HG03039 (cell line): ENCODE data around the gene NR6A1.
A peak's percentile ranks its signal among the peaks of the same experiment; 100 is the strongest.
"Not testable (repeated sequence)": the region's sequence is repeated elsewhere in the genome, so short reads cannot be mapped to it uniquely, and the experiment has no call there.

Experiments used
- ATAC-seq: cut with Tn5 transposase; IDR thresholded peaks from one replicate; pipeline ENCODE4 v1.9.1; 2021; ENCODE audit warnings: mild to moderate bottlenecking, moderate library complexity; ENCODE audit not compliant: unreplicated experiment

The NR6A1 gene

DNA sequence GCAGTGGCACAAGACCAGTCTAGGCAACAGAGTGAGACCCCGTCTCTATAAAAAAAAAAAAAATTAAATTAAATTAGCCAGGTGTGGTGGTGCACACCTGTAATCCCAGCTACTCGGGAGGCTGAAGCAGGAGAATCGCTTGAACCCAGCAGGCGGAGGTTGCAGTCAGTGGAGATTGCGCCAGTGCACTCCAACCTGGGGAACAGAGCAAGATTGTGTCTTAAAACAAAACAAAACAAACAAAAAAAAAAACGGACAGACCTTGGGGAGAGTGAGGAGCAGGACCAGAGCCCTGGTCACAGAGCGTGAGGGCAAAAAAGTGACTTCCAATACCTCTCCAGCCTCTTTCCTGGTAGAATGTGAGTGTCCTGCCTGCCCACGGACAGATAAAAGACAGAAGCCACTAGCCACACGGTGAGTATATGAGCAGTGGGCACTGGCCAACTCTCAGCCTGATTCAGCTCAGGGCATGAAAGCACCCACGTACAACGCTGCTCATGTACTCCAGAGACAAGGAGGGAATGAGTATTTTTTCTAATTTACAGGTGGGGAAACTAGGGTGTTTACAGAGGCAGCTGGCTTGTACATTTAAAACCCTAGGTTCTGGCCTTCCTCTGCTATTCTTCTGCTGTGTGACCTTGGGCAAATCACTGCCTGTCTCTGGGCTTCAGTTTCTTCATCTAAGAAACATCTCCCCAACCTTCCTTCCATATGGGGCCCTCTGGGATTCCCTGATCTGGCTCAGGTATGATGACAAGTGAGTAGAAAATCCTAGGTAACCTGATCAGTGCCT lies 7.7 kb upstream of the NR6A1 start:
- no peak for ATAC-seq

GRCh38 chr9:124776954-124777648 lies 6.0 kb upstream of the NR6A1 start, which contains the start of gene OLFML2A:
TSS of gene OLFML2A (plus strand) at chr9:124777133. CDS start at chr9:124777271, 138 bp downstream.
- no peak for ATAC-seq

DNA sequence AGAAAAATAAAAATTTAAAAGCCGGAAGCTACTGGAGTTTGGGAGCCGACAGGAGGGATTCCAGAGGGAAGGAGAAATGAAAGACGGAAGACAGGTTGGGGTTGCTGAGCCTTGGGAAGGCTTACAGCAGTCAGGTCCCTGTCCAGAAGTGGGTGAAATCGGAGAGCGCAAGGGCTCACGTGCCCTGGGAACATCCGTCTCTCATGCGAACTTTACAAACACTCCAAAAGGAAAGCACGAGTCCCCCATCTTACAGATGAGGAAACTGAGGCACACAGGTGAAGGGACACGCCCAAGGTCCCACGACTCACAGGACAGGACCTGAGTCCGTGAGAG lies 5.5 kb upstream of the NR6A1 start:
- ATAC-seq = no peak

DNA sequence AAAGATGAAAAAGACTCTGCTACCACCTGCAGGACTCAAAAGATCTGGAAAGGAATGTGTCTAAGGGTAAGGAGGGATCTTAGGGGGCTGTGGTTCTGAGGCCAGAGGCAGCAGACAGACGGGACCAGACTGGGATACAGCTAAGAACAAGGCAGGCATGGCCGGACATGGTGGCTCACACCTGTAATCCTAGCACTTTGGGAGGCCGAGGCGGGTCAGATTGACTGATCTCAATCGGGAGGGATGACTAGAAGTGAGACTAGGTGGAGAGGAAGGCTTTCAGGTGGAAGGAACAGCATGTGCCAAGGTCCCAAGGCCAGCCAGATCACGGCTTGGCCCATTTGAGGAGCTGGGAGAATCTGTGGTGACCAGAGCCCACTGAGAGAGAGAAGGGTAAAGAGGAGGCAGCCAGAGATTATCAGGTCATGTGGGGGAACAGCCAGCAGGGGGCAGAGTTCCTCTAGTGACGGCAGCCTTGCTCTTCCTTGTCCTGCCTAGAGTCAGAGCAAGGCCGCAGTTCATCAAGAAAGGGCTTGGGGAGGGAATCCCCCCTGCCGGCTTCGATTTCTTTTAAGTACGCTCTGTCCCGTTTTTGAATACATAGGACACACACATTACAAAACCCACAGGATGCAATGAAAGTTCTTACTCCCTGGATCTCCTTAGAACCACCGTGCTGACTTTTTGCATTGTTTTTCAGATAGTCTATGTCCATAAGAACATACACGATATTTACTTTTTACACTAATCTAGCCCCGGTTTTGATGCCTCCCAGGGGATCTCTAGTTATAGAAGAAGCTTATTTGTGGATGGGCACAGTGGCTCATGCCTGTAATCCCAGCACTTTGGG lies 3.2 kb upstream of the NR6A1 start:
- no peak for ATAC-seq

DNA sequence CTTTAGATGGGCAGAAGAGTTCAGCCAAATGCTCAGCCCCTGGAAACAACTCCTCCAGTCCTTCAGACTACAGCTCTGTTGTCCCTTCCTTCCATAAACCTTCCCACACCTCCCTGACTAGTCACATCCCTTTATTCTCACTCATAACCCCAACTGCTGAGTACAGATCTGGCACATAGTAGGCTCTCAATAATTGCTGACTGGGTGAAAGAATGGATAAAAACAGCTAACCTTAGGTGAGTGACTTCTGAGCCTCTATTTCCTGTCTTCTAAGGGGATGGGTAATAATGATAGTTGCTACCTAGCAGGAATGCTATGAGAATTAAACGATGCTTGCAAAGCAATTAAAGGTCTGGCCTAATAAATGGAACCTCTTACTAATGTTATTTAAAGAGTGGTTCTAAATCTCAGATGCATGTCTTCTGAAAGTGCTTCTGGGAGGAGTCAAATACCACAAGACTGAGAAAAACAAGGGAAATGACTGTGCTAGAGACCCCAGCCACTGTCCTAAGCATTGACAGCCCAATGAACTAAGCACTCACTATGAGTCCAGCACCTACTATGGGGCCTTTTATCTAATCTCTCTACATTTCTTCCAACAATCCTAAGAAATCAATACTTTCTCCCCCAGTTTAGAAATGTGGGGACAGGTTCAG lies 2.5 kb upstream of the NR6A1 start:
- no peak for ATAC-seq

DNA sequence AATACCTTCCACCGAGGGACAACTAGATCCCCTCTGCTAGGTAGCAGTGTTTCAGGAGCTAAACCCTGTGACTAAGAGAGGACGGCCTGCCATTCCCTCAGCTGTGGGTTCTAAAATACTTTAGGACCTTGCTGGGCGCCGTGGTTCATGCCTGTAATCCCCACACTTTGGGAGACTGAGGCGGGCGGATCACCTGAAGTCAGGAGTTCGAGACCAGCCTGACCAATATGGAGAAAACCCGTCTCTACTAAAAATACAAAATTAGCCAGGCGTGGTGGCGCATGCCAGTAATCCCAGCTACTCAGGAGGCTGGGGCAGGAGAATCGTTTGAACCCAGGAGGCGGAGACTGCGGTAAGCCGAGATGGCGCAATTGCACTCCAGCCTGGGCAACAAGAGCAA lies 1.8 kb upstream of the NR6A1 start:
- not testable (repeated sequence) for ATAC-seq

- no peak for ATAC-seq
Observed at GRCh38 chr9:124771867-124772679, 962 bp upstream of the NR6A1 start.

- ATAC-seq = peak; percentile 1
Observed at GRCh38 chr9:124770359-124771020, 621 bp downstream of the NR6A1 start.

DNA sequence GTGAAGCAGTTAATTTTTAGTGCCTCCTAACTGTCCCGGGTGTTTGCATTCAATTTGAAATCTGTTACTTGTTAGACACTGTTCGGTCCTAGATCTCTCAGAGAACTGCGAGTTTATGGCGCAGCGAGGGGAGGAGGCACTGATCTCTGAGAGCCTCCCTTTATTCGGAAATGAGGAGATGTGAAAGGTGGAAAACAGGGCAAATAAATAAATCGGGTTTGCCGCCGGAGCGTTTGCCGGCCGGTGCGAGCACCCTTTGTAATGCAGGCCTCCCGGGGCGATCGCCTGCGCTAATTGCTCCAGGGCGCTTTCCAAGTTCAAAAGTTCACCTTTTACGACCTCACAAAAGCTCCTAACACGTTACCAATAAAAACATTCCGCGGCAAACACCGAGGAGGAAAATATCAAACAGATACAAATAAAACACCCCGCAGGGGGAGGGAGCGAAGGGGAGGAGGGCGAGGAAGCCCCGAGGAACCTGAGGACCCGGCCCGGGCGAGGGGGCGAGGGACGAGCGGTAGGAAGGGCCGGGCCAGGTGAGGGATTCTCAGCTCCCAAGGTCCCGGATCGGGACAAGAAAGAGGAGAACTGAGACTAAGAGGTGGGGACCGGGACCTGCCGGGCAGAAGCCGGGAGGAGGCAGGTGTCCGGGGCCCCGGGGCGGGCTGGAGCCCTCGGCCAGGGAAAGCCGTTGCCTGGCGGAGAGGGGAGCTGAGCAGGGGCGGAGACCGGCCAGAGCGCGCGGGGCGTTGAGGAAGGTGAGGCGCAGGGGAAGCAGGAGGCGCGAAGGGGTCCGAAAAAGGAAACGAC lies 1.4 kb downstream of the NR6A1 start:
- ATAC-seq = no peak

- no peak for ATAC-seq
Observed at GRCh38 chr9:124768750-124769548, 2.2 kb downstream of the NR6A1 start.

- ATAC-seq = no peak
Observed at GRCh38 chr9:124768334-124768733, 2.8 kb downstream of the NR6A1 start.

- ATAC-seq = no peak
Observed at GRCh38 chr9:124767821-124768220, 3.3 kb downstream of the NR6A1 start.

- ATAC-seq = no peak
Observed at GRCh38 chr9:124766815-124767554, 4.1 kb downstream of the NR6A1 start.

- no peak for ATAC-seq
Observed at GRCh38 chr9:124766326-124766725, 4.8 kb downstream of the NR6A1 start.

DNA sequence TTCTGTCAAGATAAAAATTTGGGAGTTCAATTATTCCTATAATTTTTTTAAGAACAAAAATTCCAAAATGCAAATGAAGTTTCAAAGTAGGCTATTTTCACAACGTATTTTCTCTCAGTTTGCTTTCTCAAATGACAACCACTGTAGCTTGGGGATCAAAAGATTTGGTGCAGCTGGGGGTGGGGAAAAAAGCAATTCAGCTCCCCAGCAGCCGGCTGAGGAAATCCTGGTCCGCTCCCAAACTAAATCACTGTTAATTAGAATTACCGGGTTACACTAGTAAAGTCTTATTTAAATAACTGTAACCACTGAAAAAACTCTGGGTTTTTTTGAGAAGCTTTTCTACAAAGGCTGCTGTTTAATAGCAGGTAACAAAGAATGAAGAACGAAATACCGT lies 5.7 kb downstream of the NR6A1 start:
- ATAC-seq = no peak

DNA sequence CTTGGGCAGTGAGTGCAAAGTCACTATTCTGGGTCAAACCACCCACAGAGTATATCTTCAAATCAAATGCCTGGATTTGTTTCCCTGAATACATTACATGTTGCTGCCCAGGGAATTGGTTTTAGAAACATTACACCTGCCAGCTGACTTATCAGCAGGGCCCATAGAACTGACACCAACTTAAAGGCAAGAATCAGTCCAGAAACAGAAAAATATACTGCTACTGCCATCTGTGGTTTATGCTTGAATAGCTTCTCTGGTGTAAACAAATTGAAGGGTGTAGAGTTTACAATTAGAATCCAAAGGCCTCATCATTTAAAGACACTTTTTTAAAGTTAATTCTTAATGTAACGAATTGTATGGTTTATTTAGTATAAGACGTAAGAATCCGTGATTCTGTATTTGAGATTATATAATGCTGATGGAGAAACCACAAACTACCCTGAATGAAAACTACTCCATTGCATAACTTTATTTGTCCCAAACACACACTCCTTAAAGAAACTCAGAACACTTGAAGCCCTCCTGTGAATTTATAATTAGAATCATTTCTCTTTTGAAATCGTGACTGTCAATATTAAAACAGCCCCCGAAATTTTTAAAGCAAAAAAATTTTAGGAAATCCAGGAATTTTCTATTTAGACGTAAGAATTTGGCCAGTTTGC lies 6.2 kb downstream of the NR6A1 start:
- ATAC-seq = no peak

GRCh38 chr9:124762633-124763032 lies 8.5 kb downstream of the NR6A1 start:
- ATAC-seq = no peak
